HEK293T (cell line): ENCODE data around the gene ZFYVE21.

Source experiments
- ARNT ChIP-seq: fragments of 450-650 bp; IDR thresholded peaks from 2 replicates; pipeline ENCODE4 v1.6.1; 2017; ENCODE audit warnings: mild to moderate bottlenecking
- ELF4 ChIP-seq: fragments of 450-650 bp; IDR thresholded peaks from 2 replicates; pipeline ENCODE4 v1.6.1; 2017; ENCODE audit warnings: antibody characterized with exemption
- FOXA1 ChIP-seq: fragments of 450-650 bp; IDR thresholded peaks from 2 replicates; pipeline ENCODE4 v1.6.1; 2016; ENCODE audit warnings: mild to moderate bottlenecking
- FOXK2 ChIP-seq: fragments of 450-650 bp; IDR thresholded peaks from 2 replicates; pipeline ENCODE4 v1.6.1; 2016; ENCODE audit warnings: mild to moderate bottlenecking
- HDGF ChIP-seq: fragments of 450-650 bp; IDR thresholded peaks from 2 replicates; pipeline ENCODE4 v1.6.1; 2017; ENCODE audit warnings: antibody characterized with exemption, borderline replicate concordance
- LEF1 ChIP-seq: fragments of 450-650 bp; IDR thresholded peaks from 2 replicates; pipeline ENCODE4 v1.6.1; 2017; ENCODE audit warnings: mild to moderate bottlenecking, borderline replicate concordance
- NFRKB ChIP-seq: fragments of 450-650 bp; IDR thresholded peaks from 2 replicates; pipeline ENCODE4 v1.6.1; 2016; ENCODE audit warnings: mild to moderate bottlenecking, moderate library complexity
- ZNF384 ChIP-seq: fragments of 450-650 bp; IDR thresholded peaks from 2 replicates; pipeline ENCODE4 v1.6.1; 2016

DNA sequence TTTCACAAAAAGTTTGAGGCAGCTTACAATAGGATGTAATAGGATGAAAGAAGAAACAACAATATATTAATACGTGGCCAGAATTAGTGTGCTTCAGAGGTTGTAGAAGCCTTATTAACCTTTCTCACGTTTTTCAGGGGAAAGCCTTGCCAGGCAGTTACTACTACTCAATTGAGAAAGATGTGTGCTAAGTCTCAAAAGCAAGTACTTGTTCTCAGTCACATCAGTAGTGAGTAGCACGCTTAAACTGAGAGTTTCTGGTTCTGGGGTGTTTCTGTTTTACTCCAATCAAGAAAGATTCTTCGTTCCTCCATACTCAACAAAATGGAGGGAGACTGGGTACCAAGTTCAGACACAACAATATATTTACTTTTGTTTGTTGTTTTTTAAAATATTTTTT is 47.9 kb upstream of the ZFYVE21 start:
- TF ChIP-seq ZNF384 (no peak), HDGF (no peak), NFRKB (no peak), LEF1 (no peak), FOXA1 (no peak), ELF4 (no peak), ARNT (no peak), FOXK2 (no peak)
